HepG2 (cell line): Measurements from ENCODE around the gene ZFYVE28. TPM values are rescaled to one million over a fixed set of nuclear protein-coding genes. Genes with fewer than 3 reads are reported as not detected.

Experiments used
- KMT2B ChIP-seq: IDR thresholded peaks from 2 replicates; pipeline ENCODE4 v1.6.1; 2016; ENCODE audit warnings: missing genetic modification reagents, missing compliant biosample characterization
- MBNL3 ChIP-seq: fragments of 250-450 bp; sonication (Bioruptor Pico); conservative IDR thresholded peaks from 2 replicates; pipeline ENCODE4 v1.8.0; 2022; ENCODE audit warnings: mild to moderate bottlenecking, inconsistent platforms
- RFX3 ChIP-seq: IDR thresholded peaks from 2 replicates; pipeline ENCODE4 v1.6.1; 2016; ENCODE audit warnings: missing biosample characterization, missing genetic modification reagents
- SSRP1 ChIP-seq: IDR thresholded peaks from 2 replicates; pipeline ENCODE4 v1.6.1; 2016; ENCODE audit warnings: control low read depth
- ZNF737 ChIP-seq: sonication (generic); formaldehyde crosslinking; IDR thresholded peaks from 2 replicates; pipeline ENCODE4 v1.5.0; 2020; ENCODE audit warnings: missing genetic modification reagents, mild to moderate bottlenecking, borderline replicate concordance
- ZNF782 ChIP-seq: sonication (generic); formaldehyde crosslinking; IDR thresholded peaks from 2 replicates; pipeline ENCODE4 v1.4.0; 2020; ENCODE audit warnings: missing genetic modification reagents, mild to moderate bottlenecking, borderline replicate concordance
- polyA plus RNA-seq, 8 experiments: library from polyadenylated mRNA; depleted of rRNA in 3 of 8; stranded (reverse) in 7 of 8; unstranded in 1 of 8; fragments of >200 nt; fragmentation: Illumina TruSeq in 4 of 8; extraction: Trizol in 4 of 8; gene quantifications; 2 replicates each; pipeline versions ENCODE4 v1.2.1 to v1.2.3, GENCODE V29; 2011 to 2016; ENCODE audit warnings: low read depth in 4 of 8, missing spikeins in 1 of 8, mixed read lengths in 1 of 8; ENCODE audit not compliant: insufficient read depth in 1 of 8
- total RNA-seq, 5 experiments: library from RNA; depleted of rRNA; stranded (reverse); fragments of >200 nt; fragmentation: Illumina TruSeq; extraction: Trizol; gene quantifications; 2 replicates each; pipeline ENCODE4 v1.2.3, GENCODE V29; 2016; ENCODE audit warnings: low read depth in 1 of 5
- TF ChIP-seq, protein P1 (sequence below): sonication (generic); formaldehyde crosslinking; IDR thresholded peaks from 2 replicates; pipeline ENCODE4 v1.4.0; 2020; ENCODE audit warnings: missing genetic modification reagents, borderline replicate concordance
- TF ChIP-seq, protein P2 (sequence below): sonication (generic); formaldehyde crosslinking; IDR thresholded peaks from 2 replicates; pipeline ENCODE4 v1.5.0; 2020; ENCODE audit warnings: missing genetic modification reagents, mild to moderate bottlenecking, borderline replicate concordance
- TF ChIP-seq, protein P3 (sequence below), 2 experiments: sonication (generic) in 1 of 2; formaldehyde crosslinking in 1 of 2; IDR thresholded peaks; 2 replicates each; pipeline versions ENCODE4 v1.4.0 to v1.6.1; 2016 to 2020; ENCODE audit warnings: borderline replicate concordance in 1 of 2, low read depth in 1 of 2, mild to moderate bottlenecking in 1 of 2, missing genetic modification reagents in 1 of 2
- TF ChIP-seq, protein P4 (sequence below): sonication (generic); formaldehyde crosslinking; IDR thresholded peaks from 2 replicates; pipeline ENCODE4 v1.8.1; 2023; ENCODE audit warnings: missing genetic modification reagents, mild to moderate bottlenecking, borderline replicate concordance
- TF ChIP-seq, protein P5 (sequence below): IDR thresholded peaks from 2 replicates; pipeline ENCODE4 v1.6.1; 2018; ENCODE audit warnings: missing genetic modification reagents, mild to moderate bottlenecking, missing compliant biosample characterization
- TF ChIP-seq, protein P6 (sequence below), 2 experiments: sonication (generic) in 1 of 2; formaldehyde crosslinking in 1 of 2; IDR thresholded peaks; 2 replicates each; pipeline versions ENCODE4 v1.6.1 to v1.9.0; 2014 to 2022; ENCODE audit warnings: antibody characterized with exemption in 1 of 2, borderline replicate concordance in 1 of 2, inconsistent platforms in 1 of 2, low read depth in 1 of 2, missing genetic modification reagents in 1 of 2

ZFYVE28 gene
- total and polyA plus RNA-seq, 2 of the 13 experiments (the other 11 are each of a cell fraction or from before 2014, with no cell fraction given): 0.12 to 0.22 TPM

DNA sequence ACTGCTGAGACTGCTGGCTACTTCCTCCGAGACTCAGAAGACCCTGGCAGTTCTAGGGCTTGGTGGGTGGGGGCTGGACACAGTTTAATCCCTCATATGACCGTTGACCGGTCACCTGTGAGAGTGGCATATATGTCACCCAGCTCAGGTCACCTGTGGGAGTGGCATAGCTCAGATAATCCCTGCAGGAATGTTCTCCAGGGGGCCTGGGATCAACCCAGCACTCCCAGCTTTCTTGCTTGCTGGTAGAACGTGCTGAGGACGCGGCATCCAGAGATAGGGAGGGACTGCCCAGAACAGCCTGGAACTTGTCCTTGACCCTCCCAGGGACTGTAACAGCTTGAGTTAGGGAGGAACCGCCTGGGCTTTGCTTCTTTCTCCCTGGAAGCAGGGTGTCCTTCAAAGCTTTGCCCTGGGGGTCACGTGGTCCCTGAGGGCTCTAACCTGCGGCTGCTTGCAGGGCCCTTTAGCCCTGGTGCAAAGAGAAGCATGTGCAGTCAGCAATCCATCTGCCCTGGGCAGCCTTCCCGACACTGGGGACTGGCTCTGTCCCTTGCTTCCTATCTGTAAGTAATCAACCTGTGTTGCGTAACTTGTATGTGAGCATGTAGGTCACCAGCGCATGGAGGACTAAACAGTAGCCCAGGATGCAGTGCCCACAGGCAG is 55.3 kb downstream of the ZFYVE28 start (continued):
- TF ChIP-seq RFX3 (CRISPR knock-in tag): no peak
- TF ChIP-seq MBNL3 (CRISPR knock-in tag): no peak
- TF ChIP-seq, protein P1, sequence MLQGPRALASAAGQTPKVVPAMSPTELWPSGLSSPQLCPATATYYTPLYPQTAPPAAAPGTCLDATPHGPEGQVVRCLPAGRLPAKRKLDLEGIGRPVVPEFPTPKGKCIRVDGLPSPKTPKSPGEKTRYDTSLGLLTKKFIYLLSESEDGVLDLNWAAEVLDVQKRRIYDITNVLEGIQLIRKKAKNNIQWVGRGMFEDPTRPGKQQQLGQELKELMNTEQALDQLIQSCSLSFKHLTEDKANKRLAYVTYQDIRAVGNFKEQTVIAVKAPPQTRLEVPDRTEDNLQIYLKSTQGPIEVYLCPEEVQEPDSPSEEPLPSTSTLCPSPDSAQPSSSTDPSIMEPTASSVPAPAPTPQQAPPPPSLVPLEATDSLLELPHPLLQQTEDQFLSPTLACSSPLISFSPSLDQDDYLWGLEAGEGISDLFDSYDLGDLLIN (CRISPR knock-in tag): no peak
- TF ChIP-seq ZNF737 (CRISPR knock-in tag): no peak
- TF ChIP-seq, protein P2, sequence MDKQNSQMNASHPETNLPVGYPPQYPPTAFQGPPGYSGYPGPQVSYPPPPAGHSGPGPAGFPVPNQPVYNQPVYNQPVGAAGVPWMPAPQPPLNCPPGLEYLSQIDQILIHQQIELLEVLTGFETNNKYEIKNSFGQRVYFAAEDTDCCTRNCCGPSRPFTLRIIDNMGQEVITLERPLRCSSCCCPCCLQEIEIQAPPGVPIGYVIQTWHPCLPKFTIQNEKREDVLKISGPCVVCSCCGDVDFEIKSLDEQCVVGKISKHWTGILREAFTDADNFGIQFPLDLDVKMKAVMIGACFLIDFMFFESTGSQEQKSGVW (CRISPR knock-in tag): no peak
- TF ChIP-seq, protein P3, sequence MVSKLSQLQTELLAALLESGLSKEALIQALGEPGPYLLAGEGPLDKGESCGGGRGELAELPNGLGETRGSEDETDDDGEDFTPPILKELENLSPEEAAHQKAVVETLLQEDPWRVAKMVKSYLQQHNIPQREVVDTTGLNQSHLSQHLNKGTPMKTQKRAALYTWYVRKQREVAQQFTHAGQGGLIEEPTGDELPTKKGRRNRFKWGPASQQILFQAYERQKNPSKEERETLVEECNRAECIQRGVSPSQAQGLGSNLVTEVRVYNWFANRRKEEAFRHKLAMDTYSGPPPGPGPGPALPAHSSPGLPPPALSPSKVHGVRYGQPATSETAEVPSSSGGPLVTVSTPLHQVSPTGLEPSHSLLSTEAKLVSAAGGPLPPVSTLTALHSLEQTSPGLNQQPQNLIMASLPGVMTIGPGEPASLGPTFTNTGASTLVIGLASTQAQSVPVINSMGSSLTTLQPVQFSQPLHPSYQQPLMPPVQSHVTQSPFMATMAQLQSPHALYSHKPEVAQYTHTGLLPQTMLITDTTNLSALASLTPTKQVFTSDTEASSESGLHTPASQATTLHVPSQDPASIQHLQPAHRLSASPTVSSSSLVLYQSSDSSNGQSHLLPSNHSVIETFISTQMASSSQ (IDR thresholded peaks at IDR 0.05; ENCODE audit: low read depth): no peak
- TF ChIP-seq, protein P3 (CRISPR knock-in tag; IDR thresholded peaks at IDR 0.05; ENCODE audit: borderline replicate concordance): no peak
- TF ChIP-seq, protein P4, sequence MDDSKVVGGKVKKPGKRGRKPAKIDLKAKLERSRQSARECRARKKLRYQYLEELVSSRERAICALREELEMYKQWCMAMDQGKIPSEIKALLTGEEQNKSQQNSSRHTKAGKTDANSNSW (CRISPR knock-in tag): no peak
- no peak for TF ChIP-seq KMT2B (CRISPR knock-in tag)
- TF ChIP-seq, protein P5, sequence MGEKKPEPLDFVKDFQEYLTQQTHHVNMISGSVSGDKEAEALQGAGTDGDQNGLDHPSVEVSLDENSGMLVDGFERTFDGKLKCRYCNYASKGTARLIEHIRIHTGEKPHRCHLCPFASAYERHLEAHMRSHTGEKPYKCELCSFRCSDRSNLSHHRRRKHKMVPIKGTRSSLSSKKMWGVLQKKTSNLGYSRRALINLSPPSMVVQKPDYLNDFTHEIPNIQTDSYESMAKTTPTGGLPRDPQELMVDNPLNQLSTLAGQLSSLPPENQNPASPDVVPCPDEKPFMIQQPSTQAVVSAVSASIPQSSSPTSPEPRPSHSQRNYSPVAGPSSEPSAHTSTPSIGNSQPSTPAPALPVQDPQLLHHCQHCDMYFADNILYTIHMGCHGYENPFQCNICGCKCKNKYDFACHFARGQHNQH (CRISPR knock-in tag): no peak
- TF ChIP-seq, protein P6, sequence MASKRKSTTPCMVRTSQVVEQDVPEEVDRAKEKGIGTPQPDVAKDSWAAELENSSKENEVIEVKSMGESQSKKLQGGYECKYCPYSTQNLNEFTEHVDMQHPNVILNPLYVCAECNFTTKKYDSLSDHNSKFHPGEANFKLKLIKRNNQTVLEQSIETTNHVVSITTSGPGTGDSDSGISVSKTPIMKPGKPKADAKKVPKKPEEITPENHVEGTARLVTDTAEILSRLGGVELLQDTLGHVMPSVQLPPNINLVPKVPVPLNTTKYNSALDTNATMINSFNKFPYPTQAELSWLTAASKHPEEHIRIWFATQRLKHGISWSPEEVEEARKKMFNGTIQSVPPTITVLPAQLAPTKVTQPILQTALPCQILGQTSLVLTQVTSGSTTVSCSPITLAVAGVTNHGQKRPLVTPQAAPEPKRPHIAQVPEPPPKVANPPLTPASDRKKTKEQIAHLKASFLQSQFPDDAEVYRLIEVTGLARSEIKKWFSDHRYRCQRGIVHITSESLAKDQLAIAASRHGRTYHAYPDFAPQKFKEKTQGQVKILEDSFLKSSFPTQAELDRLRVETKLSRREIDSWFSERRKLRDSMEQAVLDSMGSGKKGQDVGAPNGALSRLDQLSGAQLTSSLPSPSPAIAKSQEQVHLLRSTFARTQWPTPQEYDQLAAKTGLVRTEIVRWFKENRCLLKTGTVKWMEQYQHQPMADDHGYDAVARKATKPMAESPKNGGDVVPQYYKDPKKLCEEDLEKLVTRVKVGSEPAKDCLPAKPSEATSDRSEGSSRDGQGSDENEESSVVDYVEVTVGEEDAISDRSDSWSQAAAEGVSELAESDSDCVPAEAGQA (IDR thresholded peaks at IDR 0.05; ENCODE audit: low read depth): no peak
- TF ChIP-seq, protein P6 (CRISPR knock-in tag; IDR thresholded peaks at IDR 0.05; ENCODE audit: borderline replicate concordance): no peak
- TF ChIP-seq ZNF782 (CRISPR knock-in tag): no peak
- TF ChIP-seq SSRP1 (CRISPR knock-in tag): no peak
